Gastrocnemius medialis (tissue), 4 donors: ENCODE results near the gene TCN2.

Experiments used
- POLR2A ChIP-seq, 2 donors: fragments of 450-650 bp; IDR thresholded peaks; one replicate each; pipeline ENCODE4 v1.6.1; 2017; ENCODE audit warnings: antibody characterized with exemption in 2 of 2, mild to moderate bottlenecking in 2 of 2, moderate library complexity in 2 of 2
- TF ChIP-seq, protein P1 (sequence below), 5 experiments: fragments of 450-650 bp in 3 of 5; fragments of 200-600 bp in 2 of 5; sonication (generic) in 2 of 5; IDR thresholded peaks in 4 of 5; conservative IDR thresholded peaks in 1 of 5; 1 replicate in 4 of 5; 2 replicates in 1 of 5; pipeline ENCODE4 v1.5.1; 2016 to 2019; ENCODE audit warnings: antibody characterized with exemption in 5 of 5, mild to moderate bottlenecking in 3 of 5, moderate library complexity in 3 of 5

- TF ChIP-seq, protein P1, sequence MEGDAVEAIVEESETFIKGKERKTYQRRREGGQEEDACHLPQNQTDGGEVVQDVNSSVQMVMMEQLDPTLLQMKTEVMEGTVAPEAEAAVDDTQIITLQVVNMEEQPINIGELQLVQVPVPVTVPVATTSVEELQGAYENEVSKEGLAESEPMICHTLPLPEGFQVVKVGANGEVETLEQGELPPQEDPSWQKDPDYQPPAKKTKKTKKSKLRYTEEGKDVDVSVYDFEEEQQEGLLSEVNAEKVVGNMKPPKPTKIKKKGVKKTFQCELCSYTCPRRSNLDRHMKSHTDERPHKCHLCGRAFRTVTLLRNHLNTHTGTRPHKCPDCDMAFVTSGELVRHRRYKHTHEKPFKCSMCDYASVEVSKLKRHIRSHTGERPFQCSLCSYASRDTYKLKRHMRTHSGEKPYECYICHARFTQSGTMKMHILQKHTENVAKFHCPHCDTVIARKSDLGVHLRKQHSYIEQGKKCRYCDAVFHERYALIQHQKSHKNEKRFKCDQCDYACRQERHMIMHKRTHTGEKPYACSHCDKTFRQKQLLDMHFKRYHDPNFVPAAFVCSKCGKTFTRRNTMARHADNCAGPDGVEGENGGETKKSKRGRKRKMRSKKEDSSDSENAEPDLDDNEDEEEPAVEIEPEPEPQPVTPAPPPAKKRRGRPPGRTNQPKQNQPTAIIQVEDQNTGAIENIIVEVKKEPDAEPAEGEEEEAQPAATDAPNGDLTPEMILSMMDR (IDR thresholded peaks at IDR 0.05 in 4 of 5, conservative IDR thresholded peaks at IDR 0.05 in 1 of 5): no peak
- peak; percentile 32 to 54 for TF ChIP-seq POLR2A (IDR thresholded peaks at IDR 0.05)
These were observed 34.0 kb downstream of the TCN2 start for GRCh38 chr22:30640839-30641430.
